NK-92 (cell line): ENCODE results near the gene EOMES.

Source experiments
- DNase-seq: peaks from one replicate; lab custom pipeline; 2025; ENCODE audit not compliant: unreplicated experiment; lab: John Stamatoyannopoulos, UW

Gene EOMES

DNA sequence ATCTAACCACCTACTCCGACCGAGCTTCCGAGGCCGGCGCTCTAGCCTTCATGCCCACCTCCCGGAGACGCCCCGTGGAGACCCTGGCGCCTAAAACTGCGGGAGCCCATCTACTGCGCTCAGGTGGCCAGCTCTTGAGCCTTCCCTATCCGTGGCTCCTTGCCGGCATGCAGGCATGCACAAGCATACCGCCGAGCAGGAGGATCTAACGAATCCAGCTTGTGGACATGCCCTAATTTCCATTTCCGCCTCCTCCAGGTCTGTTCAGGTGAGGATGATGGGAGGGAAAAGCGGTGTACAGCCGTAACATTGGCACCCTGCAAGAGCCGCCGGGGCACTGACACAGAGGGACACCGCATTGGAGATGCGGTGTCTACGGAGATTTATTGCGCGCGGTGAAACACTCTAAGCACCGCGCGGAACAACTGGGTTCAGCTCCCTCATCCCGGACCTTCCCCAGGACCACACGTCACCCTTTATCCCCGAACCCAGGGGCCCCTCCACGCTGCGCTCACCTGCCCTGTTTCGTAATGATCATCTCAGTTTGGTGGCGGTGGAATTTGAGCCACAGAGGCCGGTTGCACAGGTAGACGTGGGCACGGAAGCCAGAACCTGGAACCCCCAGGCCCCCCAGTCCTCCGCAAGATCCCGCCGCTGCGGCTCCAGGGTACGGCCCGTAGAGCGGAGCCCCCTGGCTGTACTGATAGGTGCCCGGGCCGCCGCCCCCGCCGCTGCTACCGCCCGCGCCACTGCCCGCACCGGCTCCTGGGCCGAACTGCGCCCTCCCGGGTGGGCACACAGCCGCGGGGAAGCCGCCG is 1.0 kb downstream of the EOMES start:
- no peak for DNase-seq

GRCh38 chr3:27719314-27720003 is 2.7 kb downstream of the EOMES start:
- DNase-seq = no peak

DNA sequence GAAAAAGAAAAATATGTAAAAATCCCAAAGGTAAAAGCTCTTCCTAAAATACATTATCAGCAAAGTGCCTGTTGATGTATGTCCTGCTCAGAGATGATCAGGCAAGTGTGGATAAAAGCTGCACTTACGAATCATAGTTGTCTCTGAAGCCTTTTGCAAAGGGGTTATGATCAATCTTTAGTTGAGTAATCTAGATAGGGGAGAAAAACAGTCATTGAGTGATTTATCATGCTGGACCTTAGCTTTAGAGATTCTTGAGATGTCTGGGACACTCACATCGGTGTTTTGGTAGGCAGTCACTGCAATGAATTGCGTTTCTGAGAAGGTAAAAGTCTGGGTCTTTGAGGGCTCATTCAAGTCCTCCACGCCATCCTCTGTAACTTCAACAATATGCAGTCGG is 3.7 kb downstream of the EOMES start:
- DNase-seq = no peak

GRCh38 chr3:27717200-27717852 is 4.8 kb downstream of the EOMES start:
- no peak for DNase-seq

- no peak for DNase-seq
Measured at GRCh38 chr3:27716309-27716708, 5.8 kb downstream of the EOMES start.

DNA sequence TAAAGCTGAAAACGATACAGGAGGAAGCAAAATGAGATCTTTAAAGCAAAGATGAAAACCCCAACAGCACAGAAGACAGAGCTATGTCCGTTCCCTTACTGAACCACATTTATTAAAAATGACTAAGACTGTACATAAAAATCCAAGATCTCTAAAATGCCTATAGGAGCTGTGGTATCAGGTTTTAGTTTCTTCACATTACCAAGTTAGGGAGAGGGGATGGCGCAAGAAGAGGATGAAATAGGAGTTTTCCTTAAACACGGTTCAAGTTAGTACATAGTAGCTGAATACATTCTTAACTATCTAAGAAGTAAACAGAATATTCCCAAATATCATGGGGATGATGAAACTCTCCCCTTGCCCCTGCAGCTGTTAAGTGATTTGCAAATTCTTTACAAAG is 6.3 kb downstream of the EOMES start:
- DNase-seq = no peak

DNA sequence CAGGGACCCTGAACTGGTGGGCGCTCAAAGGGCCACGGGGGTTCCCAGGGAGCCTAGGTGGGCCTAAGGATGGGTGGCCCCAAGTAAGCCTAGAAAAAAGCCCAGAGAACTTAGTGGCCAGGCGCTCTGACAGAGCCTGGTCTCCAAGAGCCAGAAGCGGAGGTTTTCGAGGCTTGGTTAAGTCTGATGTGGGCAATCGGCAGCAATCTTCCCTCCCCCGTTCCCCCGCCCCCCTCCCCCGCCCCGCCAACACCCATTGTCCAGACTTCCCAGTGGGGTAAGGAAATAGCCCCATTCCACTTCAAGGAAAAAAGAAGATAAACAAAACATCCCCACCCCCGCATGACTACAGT is 6.7 kb downstream of the EOMES start:
- no peak for DNase-seq

- DNase-seq = no peak
Measured at GRCh38 chr3:27714692-27715453, 7.2 kb downstream of the EOMES start.

DNA sequence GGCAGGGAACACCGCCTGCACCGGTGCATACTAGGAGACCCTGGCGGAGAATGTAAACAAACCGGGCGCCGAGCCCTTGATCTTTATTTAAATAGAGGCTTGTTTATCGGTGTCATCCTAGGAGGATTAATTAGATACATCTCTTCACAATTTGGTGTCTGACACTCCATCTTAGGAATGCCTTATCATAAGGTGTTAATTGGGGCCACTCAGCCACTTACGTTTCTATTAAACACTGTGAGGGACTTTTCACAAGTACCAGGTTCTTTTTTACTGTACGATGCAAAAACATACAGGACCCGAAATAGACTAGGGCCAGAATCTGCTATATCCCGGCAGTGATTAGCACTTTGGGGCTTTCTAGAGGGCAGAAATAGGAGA is 8.0 kb downstream of the EOMES start:
- no peak for DNase-seq

- DNase-seq = no peak
Measured at GRCh38 chr3:27713435-27714145, 8.5 kb downstream of the EOMES start.

GRCh38 chr3:27713078-27713423 is 9.1 kb downstream of the EOMES start:
- no peak for DNase-seq

GRCh38 chr3:27712136-27713077 is 9.7 kb downstream of the EOMES start:
- DNase-seq = no peak

DNA sequence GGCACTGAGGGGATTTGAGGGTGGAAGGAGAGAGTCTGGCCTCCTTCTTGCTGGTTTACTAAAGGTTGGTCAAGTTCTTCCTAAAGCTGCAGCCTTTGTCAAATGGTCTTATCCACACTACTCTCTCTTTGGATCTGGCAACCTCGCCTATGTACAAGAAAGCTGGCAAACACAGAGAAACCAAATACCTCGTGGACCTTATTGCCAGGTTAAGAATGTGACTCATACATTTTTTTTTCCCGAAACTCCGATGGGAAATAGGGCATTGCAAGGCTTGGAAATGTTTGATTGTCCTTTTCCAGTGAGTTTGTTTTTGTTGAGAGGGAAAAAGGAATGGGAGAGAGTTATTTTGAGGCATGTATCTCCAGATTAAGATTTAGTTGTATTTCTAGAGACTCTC is 13.9 kb downstream of the EOMES start:
- no peak for DNase-seq

DNA sequence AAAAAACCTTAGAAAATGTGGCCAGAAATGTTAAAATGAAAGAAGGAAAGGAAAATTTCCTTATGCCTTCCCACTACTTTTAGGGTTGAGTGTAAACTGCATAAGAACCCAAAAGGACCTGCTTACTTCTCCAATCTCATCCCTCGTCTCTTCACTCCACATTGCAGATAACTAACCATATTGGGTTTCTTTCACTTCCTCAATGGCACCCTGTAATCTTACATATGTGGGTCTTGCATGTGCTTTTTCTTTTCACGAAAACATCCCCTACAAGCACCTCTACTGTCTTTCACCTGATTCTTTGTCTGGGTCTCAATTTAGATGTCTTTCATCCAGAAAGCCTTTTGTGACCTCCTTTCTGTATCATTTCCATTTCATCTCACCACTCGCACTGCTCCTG is 23.1 kb downstream of the EOMES start:
- DNase-seq = no peak

GRCh38 chr3:27696906-27697305 is 25.2 kb downstream of the EOMES start:
- DNase-seq = no peak

DNA sequence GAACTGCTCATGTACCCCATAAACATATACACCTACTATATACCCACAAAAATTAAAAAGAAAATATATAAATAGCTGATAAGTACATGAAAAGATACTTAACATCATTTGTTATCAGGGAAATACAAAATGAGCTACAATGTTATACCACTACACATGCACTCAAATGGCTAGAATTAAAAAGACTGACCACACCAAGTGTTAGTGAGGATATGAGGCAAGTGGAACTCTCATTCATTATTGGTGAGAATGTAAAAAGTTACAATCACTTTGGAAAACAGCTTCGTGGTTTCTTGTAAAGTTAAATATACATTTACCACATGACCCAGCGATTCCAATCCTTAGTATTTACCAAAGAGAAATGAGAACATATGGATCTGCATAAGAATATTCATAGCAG is 26.5 kb downstream of the EOMES start:
- no peak for DNase-seq

- DNase-seq = no peak
Measured at GRCh38 chr3:27688053-27688452, 34.1 kb downstream of the EOMES start.

DNA sequence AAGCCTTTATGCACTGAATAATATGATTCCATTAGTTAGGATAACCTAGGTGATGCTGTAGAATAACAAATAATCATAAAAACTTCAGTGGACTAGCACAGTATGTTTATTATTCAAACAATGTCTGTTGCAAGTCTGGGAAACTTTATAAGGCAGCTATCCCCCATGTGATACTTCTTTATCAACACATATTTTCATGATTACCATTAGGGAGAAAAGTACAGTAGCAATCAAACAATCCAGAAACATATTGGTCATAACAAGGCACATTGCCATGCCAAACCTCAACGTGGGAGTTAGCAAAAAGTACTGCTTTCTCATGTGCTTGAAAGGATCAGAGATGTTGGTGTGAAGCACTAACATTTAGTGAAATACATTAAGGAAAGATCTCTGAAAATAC is 35.5 kb downstream of the EOMES start:
- DNase-seq = no peak

GRCh38 chr3:27685474-27685873 is 36.6 kb downstream of the EOMES start:
- no peak for DNase-seq

- DNase-seq = no peak
Measured at GRCh38 chr3:27684302-27684701, 37.8 kb downstream of the EOMES start.
